Measurements from ENCODE around the gene PIK3R5.

The PIK3R5 gene

DNA sequence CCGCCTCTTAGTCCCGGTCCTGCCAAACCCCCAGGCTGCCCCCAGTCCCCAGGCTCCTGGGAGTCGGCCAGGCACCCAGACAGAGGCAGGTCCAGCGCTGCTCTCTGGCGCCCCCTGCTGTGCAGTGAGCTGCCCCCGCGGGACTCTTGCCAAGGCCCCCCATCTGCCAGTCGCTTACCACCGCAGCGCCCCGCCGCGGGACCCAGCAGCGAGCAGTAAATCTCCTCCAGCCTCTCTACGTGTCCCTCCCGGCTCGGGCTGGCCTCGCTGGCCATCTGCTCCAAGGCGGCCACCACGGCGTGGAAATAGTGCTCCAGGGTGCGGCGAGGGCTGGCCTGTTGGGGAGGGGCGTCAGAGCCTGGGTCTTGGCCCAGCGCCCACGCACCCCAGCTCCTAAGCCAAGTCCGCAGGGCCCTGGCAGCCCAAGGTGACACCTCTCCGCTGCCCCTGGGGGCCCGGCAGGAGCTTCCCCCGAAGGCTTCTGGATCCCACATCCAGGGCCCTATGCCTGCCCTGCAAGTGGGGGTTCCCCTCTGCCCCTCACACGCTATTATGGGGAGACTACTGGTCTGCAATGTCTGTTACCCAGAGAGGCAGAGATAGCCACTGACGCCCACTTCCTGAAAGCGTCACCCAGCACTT lies 132.7 kb downstream of the PIK3R5 start:
- DNase-seq (ENCODE audit: low read depth in 2 of 2), result peak; percentile 38 to 45

DNA sequence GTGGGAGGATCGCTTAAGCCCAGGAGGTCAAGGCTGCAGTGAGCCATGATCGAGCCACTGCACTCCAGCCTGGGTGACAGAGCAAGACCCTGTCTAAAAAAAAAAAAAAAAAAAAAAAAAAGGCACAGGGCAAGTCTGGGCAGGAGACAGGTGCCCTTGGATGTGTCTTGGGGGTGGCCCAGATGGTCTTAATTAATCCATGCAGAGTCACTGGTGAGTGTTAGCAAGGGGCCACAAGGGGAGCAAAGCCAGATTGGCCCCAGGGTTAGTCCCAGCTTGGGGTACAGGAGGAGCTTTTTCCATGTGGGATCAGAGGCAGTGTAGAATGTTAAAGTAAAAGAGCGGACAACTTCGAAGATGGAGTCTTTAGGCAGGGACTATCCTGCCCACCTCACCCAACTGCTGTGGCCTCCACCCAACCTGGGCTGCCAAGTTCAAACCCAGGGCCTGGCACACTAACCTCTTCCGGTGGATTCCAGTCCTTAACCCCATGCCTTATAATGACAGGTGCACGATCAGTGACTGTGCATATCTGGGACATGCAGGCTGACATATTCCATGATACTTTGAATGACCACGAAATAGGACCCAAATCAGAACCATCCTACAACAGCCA lies 134.2 kb downstream of the PIK3R5 start:
- DNase-seq (ENCODE audit: low read depth in 2 of 2), result no peak

- DNase-seq (ENCODE audit: low read depth in 2 of 2), result no peak
Measured at GRCh38 chr17:8830141-8830540, 135.4 kb downstream of the PIK3R5 start.

DNA sequence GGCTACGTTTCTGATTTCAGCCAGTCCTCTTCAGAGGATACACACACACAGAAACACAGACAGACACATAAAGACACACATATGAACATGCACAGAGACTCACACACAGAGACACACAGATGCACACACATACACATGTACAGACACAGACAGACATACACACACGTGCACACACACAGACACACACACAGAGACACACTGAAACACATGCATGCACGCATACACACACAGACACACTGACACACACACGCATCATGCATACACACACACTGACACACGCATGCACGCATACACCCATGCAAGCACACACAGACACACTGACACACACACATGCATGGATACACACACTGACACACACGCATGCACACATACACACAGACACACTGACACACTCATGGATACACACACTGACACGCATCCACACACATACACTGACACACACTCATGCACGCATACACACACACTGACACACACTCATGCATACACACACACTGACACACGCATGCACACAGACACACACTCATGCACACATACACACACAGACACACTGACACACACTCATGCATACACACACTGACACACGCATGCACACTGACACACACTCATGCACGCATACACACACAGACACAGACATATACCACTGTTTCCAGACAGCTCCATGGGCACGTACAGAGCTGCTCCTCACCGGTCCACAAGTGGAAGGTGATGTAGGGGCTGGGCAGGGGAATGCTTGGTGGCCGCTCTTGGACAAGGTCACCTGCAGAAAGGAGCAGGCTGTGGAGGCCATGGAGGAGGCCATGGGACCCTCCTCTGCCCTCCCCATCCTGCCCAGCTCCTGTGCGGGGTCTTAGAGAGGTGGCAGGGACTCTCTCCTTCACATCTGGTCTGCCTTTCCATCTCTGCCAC lies 136.2 kb downstream of the PIK3R5 start:
- DNase-seq (ENCODE audit: low read depth in 2 of 2), result no peak

Measured in stimulated activated CD8-positive, alpha-beta memory T cell treated with anti-CD3 and anti-CD28 coated beads, Interleukin-2, amount 100 ng/mL, for 48 hours (primary cell).